Peyer's patch (tissue), 4 donors: ENCODE measurements around the gene GOSR2. TPM values are rescaled to one million over a fixed set of nuclear protein-coding genes. Genes with fewer than 3 reads are reported as not detected.

Source experiments
- DNase-seq, 3 donors: peaks; one replicate each; pipeline ENCODE4 v3.0.0-alpha.2; 2017 to 2019
- H3K27ac ChIP-seq, 4 donors: fragments of 200-600 bp; sonication (generic); one replicate each; pipeline ENCODE4 v1.5.1; 2016 to 2019
- H3K27me3 ChIP-seq, 2 donors: fragments of 200-600 bp; sonication (generic); one replicate each; pipeline ENCODE4 v1.5.1; 2019
- H3K36me3 ChIP-seq, 3 donors: fragments of 200-600 bp; sonication (generic); one replicate each; pipeline ENCODE4 v1.5.1; 2016 to 2019
- H3K4me1 ChIP-seq, 4 donors: fragments of 200-600 bp; sonication (generic); one replicate each; pipeline ENCODE4 v1.5.1; 2016 to 2019
- H3K4me3 ChIP-seq, 4 donors: fragments of 200-600 bp; sonication (generic); 1 replicate in 3 of 4; 2 replicates in 1 of 4; pipeline ENCODE4 v1.5.1; 2016 to 2019; ENCODE audit warnings: mild to moderate bottlenecking in 1 of 4
- H3K9me3 ChIP-seq, 4 donors: fragments of 200-600 bp; sonication (generic); one replicate each; pipeline ENCODE4 v1.5.1; 2016 to 2019; ENCODE audit warnings: mild to moderate bottlenecking in 1 of 4
- CTCF ChIP-seq, 6 experiments: fragments of 450-650 bp in 4 of 6; fragments of 200-600 bp in 2 of 6; sonication (generic) in 1 of 6; IDR thresholded peaks; one replicate each; pipeline ENCODE4 v1.5.1; 2017 to 2019; ENCODE audit warnings: antibody characterized with exemption in 6 of 6, mild to moderate bottlenecking in 3 of 6, moderate library complexity in 1 of 6
- POLR2A ChIP-seq, 2 donors: fragments of 450-650 bp; IDR thresholded peaks; one replicate each; pipeline ENCODE4 v1.5.1; 2017; ENCODE audit warnings: antibody characterized with exemption in 2 of 2, mild to moderate bottlenecking in 2 of 2, moderate library complexity in 2 of 2
- total RNA-seq, 4 donors: library from RNA; depleted of rRNA; stranded (reverse); fragments of >200 nt; gene quantifications; one replicate each; pipeline ENCODE4 v1.1.0, GENCODE V29; 2016

Gene GOSR2
- total RNA-seq, 4 donors from 2014 or later, result 77.6 to 148 (median 121) TPM

- H3K27ac ChIP-seq, result no peak within 1 kb of the TSS
- H3K4me3 ChIP-seq, result peak within 1 kb of the TSS; percentile 30 to 62 (median 62)
- TF ChIP-seq POLR2A (IDR thresholded peaks at IDR 0.05), result no peak
- TF ChIP-seq CTCF (IDR thresholded peaks at IDR 0.05), result no peak
- no peaks in the 10 kb centered on the region for H3K36me3 ChIP-seq
- peak in 1 of 3 donors; percentile 55 for DNase-seq
- H3K27me3 ChIP-seq, result peaks cover 0 to 18% of the 10 kb centered on the region in 2 donors
- H3K4me1 ChIP-seq, result peaks cover 0 to 20% (median 14%) of the 10 kb centered on the region in 4 donors
- no peaks in the 10 kb centered on the region for H3K9me3 ChIP-seq
These were observed 56.3 kb downstream of the GOSR2 start, which contains the start of gene RPRML for GRCh38 chr17:46979147-46979863. Gene RPRML (minus strand): TSS chr17:46979253. CDS start chr17:46979007, 246 bp downstream.

GRCh38 chr17:46982577-46982976, 59.6 kb downstream of the GOSR2 start:
- Histone ChIP-seq H3K36me3 (no peaks in the 10 kb centered on the region), H3K27me3 (peaks cover 0 to 18% of the 10 kb centered on the region in 2 donors), H3K4me3 (no peak overlapping the region), H3K4me1 (peaks cover 0 to 20% (median 14%) of the 10 kb centered on the region in 4 donors), H3K9me3 (no peaks in the 10 kb centered on the region), H3K27ac (no peak overlapping the region)
- DNase-seq, result peak in 1 of 3 donors; percentile 6
- no peak for TF ChIP-seq CTCF (IDR thresholded peaks at IDR 0.05)
- TF ChIP-seq POLR2A (IDR thresholded peaks at IDR 0.05), result no peak

- Histone ChIP-seq H3K9me3 (no peaks in the 10 kb centered on the region), H3K27ac (peak overlapping the region in 1 of 4 donors; percentile 81), H3K4me1 (peaks cover 0 to 10% (median 6%) of the 10 kb centered on the region in 4 donors), H3K4me3 (no peak overlapping the region), H3K27me3 (peaks cover 0 to 6% of the 10 kb centered on the region in 2 donors), H3K36me3 (no peaks in the 10 kb centered on the region)
- no peak for DNase-seq
- TF ChIP-seq POLR2A (IDR thresholded peaks at IDR 0.05) (no peak), CTCF (IDR thresholded peaks at IDR 0.05) (no peak)
These were observed 60.8 kb downstream of the GOSR2 start for GRCh38 chr17:46983782-46984181.

GRCh38 chr17:46984341-46984740, 61.4 kb downstream of the GOSR2 start:
- TF ChIP-seq POLR2A (IDR thresholded peaks at IDR 0.05), result no peak
- TF ChIP-seq CTCF (IDR thresholded peaks at IDR 0.05), result no peak
- H3K4me1 ChIP-seq, result peaks cover 0 to 4% (median 2%) of the 10 kb centered on the region in 4 donors
- no peak for DNase-seq
- H3K36me3 ChIP-seq, result no peaks in the 10 kb centered on the region
- no peaks in the 10 kb centered on the region for H3K9me3 ChIP-seq
- H3K27me3 ChIP-seq, result peaks cover 0 to under 1% of the 10 kb centered on the region in 2 donors
- H3K4me3 ChIP-seq, result no peak overlapping the region
- peak overlapping the region in 2 of 4 donors; percentile 27 to 81 for H3K27ac ChIP-seq

GRCh38 chr17:46984892-46985291, 61.9 kb downstream of the GOSR2 start:
- Histone ChIP-seq H3K27ac (peak overlapping the region in 2 of 4 donors; percentile 27 to 81), H3K4me3 (no peak overlapping the region), H3K27me3 (no peaks in the 10 kb centered on the region), H3K9me3 (no peaks in the 10 kb centered on the region), H3K36me3 (no peaks in the 10 kb centered on the region), H3K4me1 (no peaks in the 10 kb centered on the region)
- TF ChIP-seq CTCF (IDR thresholded peaks at IDR 0.05), result no peak
- no peak for TF ChIP-seq POLR2A (IDR thresholded peaks at IDR 0.05)
- DNase-seq, result peak in 1 of 3 donors; percentile 67
